D341Med (cell line): ENCODE results near the gene CNTRL.
A peak's percentile ranks its signal among the peaks of the same experiment; 100 is the strongest.
"Not testable (repeated sequence)": the region's sequence is repeated elsewhere in the genome, so short reads cannot be mapped to it uniquely, and the experiment has no call there.

ENCODE experiments used
- DNase-seq: peaks from one replicate; pipeline ENCODE4 v3.0.0; 2012; ENCODE audit warnings: low spot score

CNTRL gene

GRCh38 chr9:121071370-121071755 is 3.4 kb upstream of the CNTRL start:
- DNase-seq: no peak

- DNase-seq: no peak
These were observed 2.9 kb upstream of the CNTRL start for GRCh38 chr9:121071756-121072421.

- DNase-seq: no peak
These were observed 1.7 kb upstream of the CNTRL start for GRCh38 chr9:121073038-121073437.

- DNase-seq: no peak
These were observed 689 bp downstream of the CNTRL start for GRCh38 chr9:121075251-121076036.

DNA sequence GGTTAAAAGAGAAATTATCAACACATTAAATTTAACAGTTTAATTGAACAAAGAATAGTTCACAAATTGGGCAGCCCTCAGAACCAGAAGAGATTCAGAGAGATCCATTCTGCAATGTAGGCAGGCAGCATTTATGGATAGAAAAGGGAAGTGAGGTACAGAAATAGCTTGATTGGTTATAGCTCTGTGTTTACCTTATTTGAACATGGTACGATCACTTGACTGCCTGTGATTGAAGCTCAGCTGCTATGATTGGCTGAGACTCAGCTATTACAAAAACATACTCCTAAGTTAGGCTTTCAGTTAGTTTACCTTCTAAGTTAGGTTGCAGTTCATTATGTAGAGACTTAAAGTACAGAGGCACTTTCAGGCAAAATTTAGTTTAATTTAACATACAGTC is 7.3 kb downstream of the CNTRL start:
- no peak for DNase-seq

GRCh38 chr9:121085661-121086060 is 10.9 kb downstream of the CNTRL start:
- DNase-seq: no peak

- DNase-seq: no peak
These were observed 13.8 kb downstream of the CNTRL start for GRCh38 chr9:121088576-121088975.

GRCh38 chr9:121090743-121091142 is 16.0 kb downstream of the CNTRL start:
- DNase-seq: not testable (repeated sequence)

GRCh38 chr9:121095057-121095456 is 20.3 kb downstream of the CNTRL start:
- DNase-seq: no peak

DNA sequence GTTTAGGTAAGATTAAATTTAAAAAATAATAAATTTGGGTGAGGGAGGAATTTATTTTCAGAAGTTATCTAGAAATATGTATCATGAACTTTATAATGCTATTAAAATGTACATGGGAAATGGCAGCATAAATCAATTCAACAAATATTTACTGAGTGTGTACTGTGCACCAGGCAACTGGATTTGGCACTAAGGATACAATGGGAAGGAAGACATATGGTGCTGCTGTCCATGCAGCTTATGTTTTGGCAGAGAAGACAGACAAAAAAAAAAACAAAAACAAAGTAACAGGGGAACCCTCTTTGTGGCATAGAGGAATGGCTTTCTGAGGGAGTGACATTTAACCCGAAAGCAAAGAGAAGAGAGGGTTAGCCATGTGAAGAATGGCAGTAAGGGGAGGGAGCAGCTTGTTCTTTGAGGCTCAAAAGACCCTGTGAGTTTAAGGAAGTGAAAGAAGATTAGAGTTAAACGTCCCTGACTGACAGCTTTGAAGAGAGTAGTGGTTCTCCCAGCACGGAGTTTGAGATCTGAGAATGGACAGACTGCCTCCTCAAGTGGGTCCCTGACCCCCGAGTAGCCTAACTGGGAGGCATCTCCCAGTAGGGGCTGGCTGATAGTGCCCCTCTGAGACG is 23.9 kb downstream of the CNTRL start:
- no peak for DNase-seq

DNA sequence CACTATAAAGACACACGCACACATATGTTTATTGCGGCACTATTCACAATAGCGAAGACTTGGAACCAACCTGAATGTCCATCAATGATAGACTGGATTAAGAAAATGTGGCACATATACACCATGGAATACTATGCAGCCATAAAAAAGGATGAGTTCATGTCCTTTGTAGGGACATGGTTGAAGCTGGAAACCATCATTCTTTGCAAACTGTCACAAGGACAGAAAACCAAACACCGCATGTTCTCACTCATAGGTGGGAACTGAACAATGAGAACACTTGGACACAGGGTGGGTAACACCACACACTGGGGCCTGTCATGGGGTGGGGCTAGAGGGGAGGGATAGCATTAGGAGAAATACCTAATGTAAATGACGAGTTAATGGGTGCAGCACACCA is 29.3 kb downstream of the CNTRL start:
- not testable (repeated sequence) for DNase-seq

DNA sequence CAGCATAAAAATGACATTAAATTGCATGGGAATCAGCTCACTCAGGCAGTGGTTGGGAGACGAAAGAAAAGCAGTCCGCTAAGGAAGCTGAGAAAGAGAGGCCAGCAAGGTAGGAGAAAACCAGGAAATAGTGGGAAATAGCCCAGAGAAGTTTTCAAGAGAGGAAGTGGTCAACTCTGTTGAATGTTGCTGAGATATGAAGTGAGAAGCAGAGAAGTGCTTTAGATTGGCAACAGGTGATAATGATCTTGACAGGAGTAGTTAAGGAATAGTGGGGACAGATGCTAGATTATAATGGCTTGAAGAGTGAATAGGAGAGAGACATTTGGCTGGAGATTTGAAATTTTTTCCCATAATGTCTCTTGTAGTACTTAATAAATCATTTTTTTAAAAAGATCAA is 30.8 kb downstream of the CNTRL start:
- DNase-seq: no peak

GRCh38 chr9:121107029-121107428 is 32.3 kb downstream of the CNTRL start:
- DNase-seq: no peak

DNA sequence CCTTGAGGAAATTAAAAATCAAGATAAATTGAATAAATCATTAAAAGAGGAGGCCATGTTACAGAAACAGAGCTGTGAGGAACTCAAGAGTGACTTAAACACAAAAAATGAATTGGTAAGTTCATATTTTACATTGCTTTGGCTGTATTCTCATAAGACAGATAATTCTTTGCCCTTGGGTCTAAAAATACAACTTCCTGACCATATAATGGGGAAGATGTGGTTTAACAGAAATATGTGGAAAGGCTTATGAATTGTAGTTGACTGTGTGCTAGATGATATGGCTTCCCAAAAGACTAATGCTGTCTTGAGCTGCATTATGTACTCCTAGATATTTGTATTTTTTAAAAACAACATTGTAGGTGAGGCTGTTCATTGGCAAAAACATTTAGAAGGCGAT is 33.1 kb downstream of the CNTRL start:
- DNase-seq: no peak

GRCh38 chr9:121115466-121115865 is 40.7 kb downstream of the CNTRL start:
- no peak for DNase-seq

DNA sequence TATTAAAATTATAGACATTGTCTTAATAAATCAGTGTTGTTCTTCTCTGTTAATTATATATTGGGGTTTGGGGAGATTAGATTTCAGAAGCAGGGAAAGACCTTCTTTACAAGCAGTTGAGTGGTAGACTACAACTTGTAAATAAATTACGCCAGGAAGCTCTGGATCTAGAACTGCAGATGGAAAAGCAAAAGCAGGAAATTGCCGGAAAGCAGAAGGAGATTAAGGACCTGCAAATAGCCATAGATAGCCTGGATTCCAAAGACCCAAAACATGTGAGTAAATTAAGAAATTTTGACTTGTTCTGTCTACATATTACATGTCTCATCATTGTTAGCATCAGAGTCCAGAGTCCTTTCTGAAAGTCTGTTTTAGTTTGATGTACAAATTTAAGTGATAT is 43.5 kb downstream of the CNTRL start:
- DNase-seq: no peak

- DNase-seq: no peak
These were observed 45.6 kb downstream of the CNTRL start for GRCh38 chr9:121120386-121120785.

GRCh38 chr9:121121582-121122087 is 46.9 kb downstream of the CNTRL start:
- DNase-seq: peak; percentile 95

DNA sequence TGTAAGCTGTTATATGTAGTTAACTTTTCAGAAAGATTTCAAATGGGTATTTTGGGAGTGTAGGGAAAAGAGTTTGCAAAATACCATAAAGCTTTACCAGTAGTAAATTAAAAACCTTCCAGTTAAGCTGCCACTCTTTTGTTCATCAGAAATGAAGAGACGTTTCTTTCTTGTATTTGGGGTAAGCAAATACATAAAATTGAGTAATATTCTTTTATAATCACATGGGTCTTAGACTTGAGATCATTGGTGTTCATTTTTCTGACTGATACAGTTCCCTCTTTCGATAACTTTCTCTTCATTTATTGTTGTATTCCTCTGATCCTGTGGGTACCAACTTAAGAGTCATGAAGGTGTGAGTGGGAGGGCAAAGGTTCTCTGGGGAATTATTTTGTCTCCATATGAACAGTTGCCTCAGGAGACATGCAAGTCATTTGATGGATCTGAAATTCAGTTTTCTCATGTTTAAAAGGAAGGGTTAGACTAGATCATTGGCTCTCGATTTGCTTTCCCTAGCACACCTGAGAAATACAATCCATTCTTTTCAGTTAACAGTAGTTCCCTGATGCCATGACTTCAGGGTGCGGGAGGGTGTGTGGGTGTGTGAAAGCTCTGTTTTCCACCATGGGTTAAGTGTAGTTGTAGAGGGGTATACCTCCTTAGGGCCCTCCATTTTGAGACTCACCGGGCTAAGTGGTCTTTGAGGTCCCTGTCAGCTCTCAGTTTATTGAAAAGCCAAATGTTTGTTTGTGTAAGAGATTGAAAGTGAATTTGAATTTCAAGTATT is 47.7 kb downstream of the CNTRL start:
- DNase-seq: no peak

GRCh38 chr9:121123816-121124535 is 49.2 kb downstream of the CNTRL start:
- no peak for DNase-seq

GRCh38 chr9:121125590-121125989 is 50.8 kb downstream of the CNTRL start:
- DNase-seq: no peak

GRCh38 chr9:121129384-121129783 is 54.6 kb downstream of the CNTRL start:
- not testable (repeated sequence) for DNase-seq
